ENCODE measurements around the gene TMEM270. TPM values are rescaled to one million over a fixed set of nuclear protein-coding genes. Genes with fewer than 3 reads are reported as not detected.

The TMEM270 gene
- polyA plus RNA-seq, 3 donors: not detected

GRCh38 chr7:73894166-73894565, 33.2 kb downstream of the TMEM270 start:
- WGBS (ENCODE audit: insufficient coverage): 95% methylated on average over 6 of the region's 6 CpGs
- no peaks in the 10 kb centered on the region for H3K79me2 ChIP-seq (ENCODE audit: insufficient read depth, low read length)
- H3K9me3 ChIP-seq (replicated peaks in 1 of 2; ENCODE audit: control insufficient read depth in 1 of 2, insufficient read depth in 1 of 2, low read length in 2 of 2): no peaks in the 10 kb centered on the region
- DNase-seq: no peak
- no peak overlapping the region for H3K4me3 ChIP-seq (replicated peaks in 1 of 3; ENCODE audit: low read depth in 2 of 3, low read length in 3 of 3)
- H3K27ac ChIP-seq (ENCODE audit: low read depth in 1 of 2, low read length in 2 of 2): no peak overlapping the region
- H3K27me3 ChIP-seq (ENCODE audit: control insufficient read depth in 2 of 2, insufficient read depth in 2 of 2, low read length in 2 of 2): no peaks in the 10 kb centered on the region
- H3K4me2 ChIP-seq (replicated peaks; ENCODE audit: extremely low read depth, low read length, poor library complexity, severe bottlenecking): no peak overlapping the region
- no peaks in the 10 kb centered on the region for H3K36me3 ChIP-seq (replicated peaks in 1 of 2; ENCODE audit: control insufficient read depth in 1 of 2, insufficient read depth in 2 of 2, low read length in 2 of 2)
- H2AFZ ChIP-seq (ENCODE audit: insufficient read depth, low read depth, low read length, poor library complexity, severe bottlenecking): no peak overlapping the region
- no peak overlapping the region for H3K9ac ChIP-seq (ENCODE audit: insufficient read depth, low read length, poor library complexity, severe bottlenecking)
- Mint-ChIP-seq H3K27ac (no peak overlapping the region), H3K4me3 (no peak overlapping the region), H3K4me1 (peaks cover 12% of the 10 kb centered on the region), H3K9me3 (peaks cover 4 to 16% (median 7%) of the 10 kb centered on the region in 7 donors), H3K27me3 (ENCODE audit: low read depth in 3 of 3) (peaks cover 4 to 10% (median 8%) of the 10 kb centered on the region in 3 donors), H3K36me3 (no peaks in the 10 kb centered on the region)
- TF ChIP-seq CTCF (IDR thresholded peaks at IDR 0.05): no peak
- intact Hi-C loops (cut with micrococcal nuclease): loop anchor here in 1 of 2 donors (10.0 kb wide), 1 partner anchor 61 kb away; no protein-coding TSS in a partner anchor
- H3K4me1 ChIP-seq (ENCODE audit: control insufficient read depth in 1 of 2, insufficient read depth in 2 of 2, low read length in 2 of 2): peaks cover 0 to 7% of the 10 kb centered on the region in 2 donors
- no peaks in the 10 kb centered on the region for H4K20me1 ChIP-seq (ENCODE audit: insufficient read depth, low read length)

GRCh38 chr7:73894733-73895551, 34.0 kb downstream of the TMEM270 start:
- Histone ChIP-seq H2AFZ (ENCODE audit: insufficient read depth, low read depth, low read length, poor library complexity, severe bottlenecking) (no peak overlapping the region), H3K27me3 (ENCODE audit: control insufficient read depth in 2 of 2, insufficient read depth in 2 of 2, low read length in 2 of 2) (no peaks in the 10 kb centered on the region), H3K9ac (ENCODE audit: insufficient read depth, low read length, poor library complexity, severe bottlenecking) (no peak overlapping the region), H3K27ac (ENCODE audit: low read depth in 1 of 2, low read length in 2 of 2) (no peak overlapping the region), H3K4me2 (replicated peaks; ENCODE audit: extremely low read depth, low read length, poor library complexity, severe bottlenecking) (no peak overlapping the region), H3K4me1 (ENCODE audit: control insufficient read depth in 1 of 2, insufficient read depth in 2 of 2, low read length in 2 of 2) (peaks cover 0 to 7% of the 10 kb centered on the region in 2 donors), H3K36me3 (replicated peaks in 1 of 2; ENCODE audit: control insufficient read depth in 1 of 2, insufficient read depth in 2 of 2, low read length in 2 of 2) (no peaks in the 10 kb centered on the region), H3K4me3 (replicated peaks in 1 of 3; ENCODE audit: low read depth in 2 of 3, low read length in 3 of 3) (no peak overlapping the region), H3K79me2 (ENCODE audit: insufficient read depth, low read length) (no peaks in the 10 kb centered on the region), H4K20me1 (ENCODE audit: insufficient read depth, low read length) (no peaks in the 10 kb centered on the region), H3K9me3 (replicated peaks in 1 of 2; ENCODE audit: control insufficient read depth in 1 of 2, insufficient read depth in 1 of 2, low read length in 2 of 2) (no peaks in the 10 kb centered on the region)
- 95% methylated on average over 12 of the region's 20 CpGs for WGBS (ENCODE audit: insufficient coverage)
- intact Hi-C loops (cut with micrococcal nuclease): loop anchor here in 1 of 2 donors (10.0 kb wide), 1 partner anchor 60 kb away; no protein-coding TSS in a partner anchor
- TF ChIP-seq CTCF (IDR thresholded peaks at IDR 0.05): no peak
- Mint-ChIP-seq H3K4me1 (peaks cover 12% of the 10 kb centered on the region), H3K36me3 (no peaks in the 10 kb centered on the region), H3K27ac (no peak overlapping the region), H3K4me3 (no peak overlapping the region), H3K9me3 (peaks cover 4 to 16% (median 7%) of the 10 kb centered on the region in 7 donors), H3K27me3 (ENCODE audit: low read depth in 3 of 3) (peaks cover 4 to 12% (median 9%) of the 10 kb centered on the region in 3 donors)
- no peak for DNase-seq

Measured in CD14-positive monocyte (primary cell).